ENCODE results near the gene MLPH. TPM values are rescaled to one million over a fixed set of nuclear protein-coding genes. Genes with fewer than 3 reads are reported as not detected.
A peak's percentile ranks its signal among the peaks of the same experiment; 100 is the strongest.
"Not testable (repeated sequence)": the region's sequence is repeated elsewhere in the genome, so short reads cannot be mapped to it uniquely, and the experiment has no call there.

MLPH gene
- total RNA-seq, 1 experiment from 2014 or later = 6.1 TPM

DNA sequence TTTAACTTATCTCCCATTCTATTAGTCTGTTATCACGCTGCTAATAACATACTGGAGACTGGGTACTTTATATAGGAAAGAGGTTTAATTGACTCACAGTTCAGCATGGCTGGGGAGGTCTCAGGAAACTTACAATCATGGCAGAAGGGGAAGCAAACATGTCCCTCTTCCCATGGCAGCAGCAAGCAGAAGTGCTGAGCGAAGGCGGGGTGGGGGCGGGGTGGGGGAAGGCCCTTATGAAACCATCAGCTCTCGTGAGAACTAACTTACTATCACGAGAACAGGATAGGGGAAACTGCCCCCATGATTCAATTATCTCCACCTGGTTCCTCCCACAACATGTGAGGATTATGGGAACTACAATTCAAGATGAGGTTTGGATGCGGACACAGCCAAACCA, 17.6 kb upstream of the MLPH start:
- H3K27me3 ChIP-seq (ENCODE audit: control insufficient read depth, insufficient read depth, low read length); H3K36me3 ChIP-seq (replicated peaks; ENCODE audit: control insufficient read depth, insufficient read depth, low read length); DNase-seq; H3K4me3 ChIP-seq (ENCODE audit: insufficient read depth, low read depth, low read length): not testable (repeated sequence)

DNA sequence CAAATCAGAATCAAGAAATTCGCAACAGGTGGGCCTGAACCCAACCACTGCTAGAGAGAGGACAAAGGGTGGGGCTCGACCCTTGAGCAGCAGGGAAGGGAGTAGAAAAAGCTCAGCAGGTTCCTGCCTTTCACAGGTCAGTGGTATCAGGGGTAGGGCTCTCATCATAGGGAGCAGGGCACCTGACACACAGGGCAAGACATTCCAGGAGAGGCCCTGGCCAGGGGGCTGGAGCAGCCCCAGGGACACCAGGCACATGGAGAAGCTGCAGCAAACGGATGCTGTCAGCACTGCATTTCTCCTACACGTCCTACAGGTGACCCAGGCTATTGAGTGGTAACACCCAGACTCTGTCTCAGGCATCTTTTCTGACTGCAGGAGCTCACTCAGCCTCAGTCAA, 17.2 kb upstream of the MLPH start:
- Histone ChIP-seq H3K4me3 (ENCODE audit: insufficient read depth, low read depth, low read length) (no peak overlapping the region), H3K27me3 (ENCODE audit: control insufficient read depth, insufficient read depth, low read length) (no peaks in the 10 kb centered on the region), H3K36me3 (replicated peaks; ENCODE audit: control insufficient read depth, insufficient read depth, low read length) (no peaks in the 10 kb centered on the region)
- no peak for DNase-seq

DNA sequence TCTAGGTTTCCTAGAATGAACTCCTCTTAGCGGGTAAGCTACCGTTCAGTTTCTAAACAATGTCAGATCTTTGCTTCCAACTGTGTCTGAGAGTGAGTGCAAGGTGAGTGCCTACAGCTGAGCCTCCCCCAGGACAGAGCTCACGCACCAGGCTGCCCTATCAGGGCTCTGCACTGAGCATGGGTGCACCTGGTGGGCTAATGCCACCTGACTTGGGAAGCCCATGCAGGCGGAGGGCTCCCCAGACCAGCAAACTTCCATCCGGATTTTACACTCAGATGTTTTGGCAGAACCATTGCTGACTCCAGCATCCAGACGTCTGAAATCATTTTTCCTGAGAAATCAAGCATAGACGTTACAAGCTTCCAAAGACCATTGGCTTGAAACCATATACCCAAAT, 16.1 kb upstream of the MLPH start:
- no peak for DNase-seq
- Histone ChIP-seq H3K4me3 (ENCODE audit: insufficient read depth, low read depth, low read length) (no peak overlapping the region), H3K27me3 (ENCODE audit: control insufficient read depth, insufficient read depth, low read length) (peaks cover 1% of the 10 kb centered on the region), H3K36me3 (replicated peaks; ENCODE audit: control insufficient read depth, insufficient read depth, low read length) (no peaks in the 10 kb centered on the region)

DNA sequence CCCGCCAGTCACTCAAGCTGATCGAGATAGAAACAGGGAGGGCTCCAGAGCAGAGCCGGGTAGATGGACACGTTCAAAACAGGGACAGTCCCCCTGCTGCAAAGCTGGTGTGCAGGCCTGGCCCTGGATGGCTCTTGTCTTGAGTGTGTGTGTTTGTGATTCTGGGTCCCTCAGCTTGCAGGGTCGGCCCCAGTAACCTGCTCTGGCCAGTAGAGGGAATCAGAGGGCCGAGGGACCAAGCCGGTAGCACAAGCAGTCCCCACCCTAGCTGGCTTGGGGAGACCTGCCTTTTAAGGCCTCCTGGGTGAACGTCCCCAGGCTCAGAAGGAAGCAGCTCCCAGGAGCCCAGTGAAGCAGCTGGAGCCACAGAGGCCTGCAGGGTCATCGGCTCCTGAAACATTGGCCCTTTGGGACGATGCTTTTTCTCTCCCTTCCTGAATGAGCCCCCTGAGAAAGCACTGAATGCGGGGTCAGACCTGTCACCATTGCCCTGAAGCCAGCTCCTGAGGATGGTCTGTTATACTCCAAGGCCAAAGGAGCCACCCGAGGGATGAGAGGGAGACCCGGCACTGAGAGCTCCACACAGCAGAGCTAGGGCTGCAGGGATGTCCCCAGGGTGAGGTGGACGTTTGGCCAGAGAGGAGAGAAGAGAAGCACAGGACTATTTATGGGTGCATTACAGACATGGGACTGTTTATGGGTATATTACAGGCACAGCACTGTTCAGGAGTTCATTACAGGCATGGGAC, 15.4 kb upstream of the MLPH start:
- no peak overlapping the region for H3K4me3 ChIP-seq (ENCODE audit: insufficient read depth, low read depth, low read length)
- H3K27me3 ChIP-seq (ENCODE audit: control insufficient read depth, insufficient read depth, low read length) = peaks cover 7% of the 10 kb centered on the region
- no peaks in the 10 kb centered on the region for H3K36me3 ChIP-seq (replicated peaks; ENCODE audit: control insufficient read depth, insufficient read depth, low read length)
- peak; percentile 92 for DNase-seq

- no peak for DNase-seq
- Histone ChIP-seq H3K27me3 (ENCODE audit: control insufficient read depth, insufficient read depth, low read length) (peaks cover 10% of the 10 kb centered on the region), H3K36me3 (replicated peaks; ENCODE audit: control insufficient read depth, insufficient read depth, low read length) (no peaks in the 10 kb centered on the region), H3K4me3 (ENCODE audit: insufficient read depth, low read depth, low read length) (no peak overlapping the region)
These were observed 14.8 kb upstream of the MLPH start for GRCh38 chr2:237472187-237472712.

- DNase-seq = no peak
- Histone ChIP-seq H3K4me3 (ENCODE audit: insufficient read depth, low read depth, low read length) (no peak overlapping the region), H3K36me3 (replicated peaks; ENCODE audit: control insufficient read depth, insufficient read depth, low read length) (no peaks in the 10 kb centered on the region), H3K27me3 (ENCODE audit: control insufficient read depth, insufficient read depth, low read length) (peaks cover 10% of the 10 kb centered on the region)
These were observed 13.9 kb upstream of the MLPH start for GRCh38 chr2:237472909-237473877.

DNA sequence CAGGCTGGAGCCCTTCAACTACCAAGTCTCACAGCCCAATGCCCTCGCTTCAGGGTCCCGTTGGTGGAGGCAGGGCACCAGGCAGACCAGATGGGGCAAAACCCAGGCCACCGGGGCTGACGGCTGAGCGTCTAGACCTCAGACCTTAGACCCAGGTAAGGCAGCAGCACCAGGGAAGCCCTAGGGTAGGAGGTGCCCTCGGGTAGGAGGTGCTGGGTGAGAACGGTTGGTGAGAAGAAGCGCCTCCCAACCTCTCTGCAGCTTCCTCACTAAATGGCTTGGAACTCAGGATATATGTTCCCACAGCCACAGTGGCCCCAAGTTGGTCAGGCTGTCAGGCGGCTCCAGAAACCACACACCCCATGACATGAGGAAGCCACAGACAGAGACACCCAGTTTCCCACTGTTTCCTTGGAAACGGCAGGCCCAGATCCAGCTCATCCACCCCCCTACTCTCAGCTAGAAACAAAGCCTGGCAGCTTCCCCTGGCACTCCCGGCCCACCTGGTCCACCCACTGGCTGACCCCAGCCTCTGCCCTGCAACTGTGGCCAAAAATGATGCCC, 13.1 kb upstream of the MLPH start:
- peaks cover 10% of the 10 kb centered on the region for H3K27me3 ChIP-seq (ENCODE audit: control insufficient read depth, insufficient read depth, low read length)
- no peak overlapping the region for H3K4me3 ChIP-seq (ENCODE audit: insufficient read depth, low read depth, low read length)
- DNase-seq = peak; percentile 49
- H3K36me3 ChIP-seq (replicated peaks; ENCODE audit: control insufficient read depth, insufficient read depth, low read length) = no peaks in the 10 kb centered on the region

GRCh38 chr2:237474442-237474911, 12.6 kb upstream of the MLPH start:
- no peaks in the 10 kb centered on the region for H3K36me3 ChIP-seq (replicated peaks; ENCODE audit: control insufficient read depth, insufficient read depth, low read length)
- H3K4me3 ChIP-seq (ENCODE audit: insufficient read depth, low read depth, low read length) = peak overlapping the region; percentile 72
- peaks cover 11% of the 10 kb centered on the region for H3K27me3 ChIP-seq (ENCODE audit: control insufficient read depth, insufficient read depth, low read length)
- peak; percentile 54 for DNase-seq

DNA sequence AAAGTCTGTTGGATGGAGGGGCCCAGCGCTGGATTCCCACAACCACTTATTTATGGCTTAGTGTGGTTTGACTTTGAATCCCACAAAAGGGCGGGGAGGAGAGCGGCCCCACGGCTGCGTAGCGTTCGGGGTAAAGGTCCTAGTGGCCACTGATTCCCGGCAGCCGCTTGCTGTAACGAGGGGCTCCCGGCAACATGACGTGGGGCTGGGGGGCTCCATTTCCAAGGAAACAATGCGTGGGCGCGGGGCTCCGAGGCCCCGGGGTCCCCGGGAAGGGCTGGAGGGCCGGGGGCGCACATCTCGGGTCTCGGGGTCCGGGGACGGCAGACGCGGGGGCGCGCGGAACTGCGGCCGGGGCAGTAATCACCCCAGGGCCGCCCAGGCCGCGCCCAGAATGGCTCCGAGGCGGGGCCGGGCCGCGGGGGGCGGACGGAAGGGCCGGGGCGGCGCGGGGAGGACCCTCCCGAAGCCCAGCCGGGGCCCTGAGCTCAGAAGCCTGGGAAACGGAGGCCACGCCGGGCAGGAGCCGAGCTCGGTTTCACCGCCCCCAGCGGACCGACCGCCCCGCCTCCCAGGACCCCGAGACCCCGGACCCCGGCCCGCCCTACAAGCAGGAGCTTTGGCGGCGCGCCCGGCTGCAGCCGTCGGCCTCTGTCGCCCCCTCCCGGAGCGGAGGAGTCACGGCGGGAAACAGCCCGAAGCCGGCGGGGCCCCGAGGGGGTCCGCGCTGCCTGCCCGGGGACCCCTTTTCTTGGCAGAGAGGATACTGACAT, 11.9 kb upstream of the MLPH start:
- DNase-seq = peak; percentile 99
- Histone ChIP-seq H3K36me3 (replicated peaks; ENCODE audit: control insufficient read depth, insufficient read depth, low read length) (no peaks in the 10 kb centered on the region), H3K4me3 (ENCODE audit: insufficient read depth, low read depth, low read length) (peak overlapping the region; percentile 72), H3K27me3 (ENCODE audit: control insufficient read depth, insufficient read depth, low read length) (peaks cover 11% of the 10 kb centered on the region)

DNA sequence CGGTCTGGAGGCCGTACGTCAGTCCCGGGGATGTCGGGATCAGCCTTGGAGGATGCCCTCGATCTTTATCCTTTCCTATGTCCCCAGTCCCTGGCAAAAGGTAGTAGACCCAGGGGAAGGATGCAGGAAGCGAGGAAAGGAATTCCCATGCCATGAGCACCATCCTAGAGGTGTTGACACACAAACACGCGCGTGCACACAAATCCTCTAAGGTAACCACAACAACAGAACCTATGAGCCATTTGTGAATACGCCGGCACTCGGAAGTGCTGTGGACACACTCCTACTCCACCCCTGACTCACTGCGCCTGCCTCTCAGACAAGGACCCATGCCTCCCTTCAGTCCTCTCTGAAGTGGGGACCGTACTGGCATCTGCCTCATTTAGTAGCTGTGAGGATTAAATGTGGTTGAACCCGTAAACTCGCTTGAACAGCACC, 11.3 kb upstream of the MLPH start:
- Histone ChIP-seq H3K36me3 (replicated peaks; ENCODE audit: control insufficient read depth, insufficient read depth, low read length) (no peaks in the 10 kb centered on the region), H3K27me3 (ENCODE audit: control insufficient read depth, insufficient read depth, low read length) (peaks cover 11% of the 10 kb centered on the region), H3K4me3 (ENCODE audit: insufficient read depth, low read depth, low read length) (peak overlapping the region; percentile 72)
- DNase-seq = no peak

DNA sequence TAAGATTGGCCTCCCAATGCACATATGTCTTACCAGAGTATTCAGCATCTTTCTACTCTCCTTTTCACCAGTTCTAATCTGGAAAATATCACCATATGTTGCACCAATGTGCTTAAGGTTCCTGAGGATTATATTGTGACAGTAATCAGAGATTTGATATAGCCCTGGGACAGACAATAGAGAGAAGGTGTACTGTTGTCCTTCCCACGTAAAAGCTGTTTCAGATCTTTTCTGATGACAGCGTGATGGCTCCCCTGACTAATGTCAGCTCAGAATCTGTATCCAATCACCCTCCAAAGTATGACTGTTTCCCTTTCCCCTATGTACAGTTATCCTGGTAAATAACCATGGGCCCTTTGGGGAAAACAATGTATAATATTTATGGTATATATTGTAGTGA, 9.0 kb upstream of the MLPH start:
- no peak for DNase-seq
- Histone ChIP-seq H3K36me3 (replicated peaks; ENCODE audit: control insufficient read depth, insufficient read depth, low read length) (no peaks in the 10 kb centered on the region), H3K27me3 (ENCODE audit: control insufficient read depth, insufficient read depth, low read length) (peaks cover 20% of the 10 kb centered on the region), H3K4me3 (ENCODE audit: insufficient read depth, low read depth, low read length) (no peak overlapping the region)

- Histone ChIP-seq H3K36me3 (replicated peaks; ENCODE audit: control insufficient read depth, insufficient read depth, low read length) (no peaks in the 10 kb centered on the region), H3K27me3 (ENCODE audit: control insufficient read depth, insufficient read depth, low read length) (peaks cover 20% of the 10 kb centered on the region), H3K4me3 (ENCODE audit: insufficient read depth, low read depth, low read length) (no peak overlapping the region)
- no peak for DNase-seq
These were observed 8.1 kb upstream of the MLPH start for GRCh38 chr2:237478979-237479378.

DNA sequence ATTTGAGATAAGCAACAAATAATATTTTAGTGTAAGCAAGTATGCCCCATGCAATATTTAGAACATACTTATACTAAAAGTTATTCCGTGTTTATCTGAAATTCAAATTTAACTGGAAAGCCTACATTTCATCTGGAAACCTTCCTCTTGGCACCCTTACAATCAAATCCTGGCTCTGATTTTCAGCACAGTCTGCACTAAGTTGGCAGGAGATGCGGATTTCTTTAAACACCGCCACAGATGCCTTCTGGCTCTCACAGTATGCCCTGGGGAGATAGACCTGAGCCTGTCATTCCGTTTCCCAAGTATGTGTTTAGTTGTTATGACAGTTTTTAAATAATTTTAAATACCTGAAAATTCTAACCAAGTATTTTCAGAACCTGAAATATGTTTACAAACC, 7.3 kb upstream of the MLPH start:
- DNase-seq = no peak
- peaks cover 21% of the 10 kb centered on the region for H3K27me3 ChIP-seq (ENCODE audit: control insufficient read depth, insufficient read depth, low read length)
- H3K36me3 ChIP-seq (replicated peaks; ENCODE audit: control insufficient read depth, insufficient read depth, low read length) = no peaks in the 10 kb centered on the region

DNA sequence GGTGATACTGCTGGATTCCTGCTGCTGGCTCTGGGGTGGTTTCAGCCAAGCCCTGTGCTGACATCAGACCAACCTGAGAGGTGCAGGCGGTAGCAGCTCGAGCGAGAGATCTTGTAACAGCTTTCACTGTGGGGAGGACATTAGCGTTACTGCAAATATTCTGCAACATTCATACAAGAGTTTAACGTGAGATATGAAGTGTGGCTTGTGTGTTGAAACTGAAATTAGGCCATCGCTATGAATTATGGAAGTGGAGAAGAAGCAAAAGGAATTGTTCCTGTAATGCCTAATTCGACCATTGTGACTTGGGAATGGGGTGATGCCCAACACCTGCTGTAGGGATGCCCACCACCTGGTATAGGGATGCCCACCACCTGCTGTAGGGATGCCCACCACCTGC, 6.5 kb upstream of the MLPH start:
- Histone ChIP-seq H3K27me3 (ENCODE audit: control insufficient read depth, insufficient read depth, low read length) (peaks cover 28% of the 10 kb centered on the region), H3K4me3 (ENCODE audit: insufficient read depth, low read depth, low read length) (no peak overlapping the region), H3K36me3 (replicated peaks; ENCODE audit: control insufficient read depth, insufficient read depth, low read length) (no peaks in the 10 kb centered on the region)
- no peak for DNase-seq

More for the DNA sequence above, 7.3 kb upstream of the MLPH start:
- H3K4me3 ChIP-seq (ENCODE audit: insufficient read depth, low read depth, low read length) = no peak overlapping the region

All from H7 (cell line).